C4-2B (cell line): Measurements from ENCODE around the gene LYRM1.

Source experiments
- CTCF ChIP-seq: fragments of 450-650 bp; conservative IDR thresholded peaks from 2 replicates; pipeline ENCODE4 v1.5.1; 2017; ENCODE audit warnings: mild to moderate bottlenecking
- ZFX ChIP-seq: fragments of 450-650 bp; IDR thresholded peaks from 2 replicates; pipeline ENCODE4 v1.6.1; 2017

- no peak for TF ChIP-seq CTCF
- no peak for TF ChIP-seq ZFX
Measured at GRCh38 chr16:20916289-20916688, 15.7 kb downstream of the LYRM1 start.
